H9 (cell line): ENCODE measurements around the gene MIOS. TPM values are rescaled to one million over a fixed set of nuclear protein-coding genes. Genes with fewer than 3 reads are reported as not detected.

ENCODE experiments used
- DNase-seq: peaks from one replicate; pipeline ENCODE4 v3.0.0-alpha.2; 2017
- H2AFZ ChIP-seq: one replicate; pipeline ENCODE4 v1.6.1; 2013; ENCODE audit warnings: mild to moderate bottlenecking, low read length, control low read depth, moderate library complexity
- H2AK5ac ChIP-seq: 2 replicates; pipeline ENCODE4 v1.6.1; 2013; ENCODE audit warnings: low read length, control low read depth, mixed read lengths; ENCODE audit not compliant: insufficient read length
- H2BK120ac ChIP-seq: one replicate; pipeline ENCODE4 v1.6.1; 2013; ENCODE audit warnings: low read depth, mild to moderate bottlenecking, low read length, control low read depth, inconsistent platforms; ENCODE audit not compliant: poor library complexity, severe bottlenecking
- H2BK12ac ChIP-seq: 2 replicates; pipeline ENCODE4 v1.6.1; 2013; ENCODE audit warnings: low read length, control low read depth, mixed read lengths, low read depth; ENCODE audit not compliant: insufficient read length
- H2BK15ac ChIP-seq: 2 replicates; pipeline ENCODE4 v1.6.1; 2013; ENCODE audit warnings: low read depth, low read length, control low read depth
- H2BK20ac ChIP-seq: one replicate; pipeline ENCODE4 v1.6.1; 2013; ENCODE audit warnings: low read depth, mild to moderate bottlenecking, low read length, control low read depth, inconsistent platforms; ENCODE audit not compliant: poor library complexity, severe bottlenecking
- H2BK5ac ChIP-seq: 2 replicates; pipeline ENCODE4 v1.6.1; 2013; ENCODE audit warnings: low read length, control low read depth, mixed read lengths; ENCODE audit not compliant: insufficient read length
- H3K14ac ChIP-seq: 2 replicates; pipeline ENCODE4 v1.6.1; 2013; ENCODE audit warnings: low read length, control low read depth; ENCODE audit not compliant: insufficient read depth
- H3K18ac ChIP-seq: 2 replicates; pipeline ENCODE4 v1.6.1; 2013; ENCODE audit warnings: low read depth, mild to moderate bottlenecking, mixed read lengths, low read length, control low read depth; ENCODE audit not compliant: insufficient read length
- H3K23ac ChIP-seq: 2 replicates; pipeline ENCODE4 v1.6.1; 2013; ENCODE audit warnings: low read length, control low read depth, mixed read lengths, low read depth; ENCODE audit not compliant: insufficient read length
- H3K23me2 ChIP-seq: 2 replicates; pipeline ENCODE4 v1.6.1; 2013; ENCODE audit warnings: low read depth, mild to moderate bottlenecking, mixed read lengths, low read length, control low read depth; ENCODE audit not compliant: insufficient read length, poor library complexity, severe bottlenecking
- H3K27ac ChIP-seq: 2 replicates; pipeline ENCODE4 v1.5.1; 2013; ENCODE audit warnings: low read length, control low read depth, mixed read lengths, low read depth; ENCODE audit not compliant: insufficient read length
- H3K27me3 ChIP-seq: 2 replicates; pipeline ENCODE4 v1.6.1; 2013; ENCODE audit warnings: low read length, control low read depth, inconsistent platforms; ENCODE audit not compliant: insufficient read depth
- H3K4ac ChIP-seq: 2 replicates; pipeline ENCODE4 v1.6.1; 2013; ENCODE audit warnings: low read depth, mild to moderate bottlenecking, control low read depth, inconsistent platforms, low read length, moderate library complexity
- H3K4me1 ChIP-seq: 2 replicates; pipeline ENCODE4 v1.6.1; 2013; ENCODE audit warnings: low read length, control low read depth, inconsistent platforms; ENCODE audit not compliant: insufficient read depth
- H3K4me2 ChIP-seq: 2 replicates; pipeline ENCODE4 v1.6.1; 2013; ENCODE audit warnings: low read length, control low read depth, mixed read lengths; ENCODE audit not compliant: insufficient read length, insufficient read depth
- H3K56ac ChIP-seq: 2 replicates; pipeline ENCODE4 v1.6.1; 2013; ENCODE audit warnings: low read depth, mild to moderate bottlenecking, mixed read lengths, low read length, control low read depth; ENCODE audit not compliant: insufficient read length
- H3K79me1 ChIP-seq: 2 replicates; pipeline ENCODE4 v1.6.1; 2013; ENCODE audit warnings: low read depth, mild to moderate bottlenecking, moderate library complexity, low read length, control low read depth, inconsistent platforms; ENCODE audit not compliant: insufficient read depth, poor library complexity, severe bottlenecking
- H3K79me2 ChIP-seq: 2 replicates; pipeline ENCODE4 v1.6.1; 2013; ENCODE audit warnings: low read length, control low read depth, inconsistent platforms; ENCODE audit not compliant: insufficient read depth
- H3K9ac ChIP-seq: 2 replicates; pipeline ENCODE4 v1.6.1; 2013; ENCODE audit warnings: low read length, control low read depth, mixed read lengths; ENCODE audit not compliant: insufficient read length; ENCODE audit errors: extremely low read depth
- H3K9me3 ChIP-seq: one replicate; pipeline ENCODE4 v1.6.1; 2013; ENCODE audit warnings: low read depth, low read length, inconsistent platforms; ENCODE audit not compliant: control insufficient read depth
- H3T11ph ChIP-seq: one replicate; pipeline ENCODE4 v1.6.1; 2013; ENCODE audit warnings: mild to moderate bottlenecking, low read length, control low read depth, inconsistent platforms
- H4K20me1 ChIP-seq: one replicate; pipeline ENCODE4 v1.6.1; 2013; ENCODE audit not compliant: control insufficient read depth, insufficient read length, insufficient read depth
- H4K5ac ChIP-seq: 2 replicates; pipeline ENCODE4 v1.6.1; 2013; ENCODE audit warnings: low read depth, mild to moderate bottlenecking, mixed read lengths, low read length, control low read depth; ENCODE audit not compliant: insufficient read length
- H4K8ac ChIP-seq: replicated peaks from 2 replicates; pipeline ENCODE4 v1.6.1; 2013; ENCODE audit warnings: low read length, control low read depth, mixed read lengths, low read depth; ENCODE audit not compliant: insufficient read length
- H4K91ac ChIP-seq: 2 replicates; pipeline ENCODE4 v1.6.1; 2013; ENCODE audit warnings: low read depth, mild to moderate bottlenecking, moderate library complexity, mixed read lengths, low read length, control low read depth; ENCODE audit not compliant: insufficient read length
- H3K27ac Mint-ChIP-seq, 3 experiments: 2 replicates in 2 of 3; 3 replicates in 1 of 3; pipeline ENCODE4 v1.8.0; 2020 to 2021; ENCODE audit warnings: mixed read lengths in 3 of 3, mild to moderate bottlenecking in 1 of 3, moderate library complexity in 1 of 3
- H3K27me3 Mint-ChIP-seq: 2 replicates; pipeline ENCODE4 v1.8.0; 2021; ENCODE audit warnings: low read depth, mild to moderate bottlenecking, moderate library complexity, mixed read lengths
- H3K36me3 Mint-ChIP-seq, 3 experiments: 2 replicates in 2 of 3; 3 replicates in 1 of 3; pipeline ENCODE4 v1.8.0; 2020 to 2021; ENCODE audit warnings: low read depth in 3 of 3, mixed read lengths in 3 of 3; ENCODE audit not compliant: insufficient read depth in 1 of 3
- H3K4me1 Mint-ChIP-seq, 2 experiments: 2 replicates each; pipeline ENCODE4 v1.8.0; 2020; ENCODE audit warnings: mixed read lengths in 2 of 2
- H3K4me3 Mint-ChIP-seq, 2 experiments: 2 replicates in 1 of 2; 3 replicates in 1 of 2; pipeline ENCODE4 v1.8.0; 2020 to 2021; ENCODE audit warnings: mild to moderate bottlenecking in 2 of 2, mixed read lengths in 2 of 2, moderate library complexity in 1 of 2
- H3K9me3 Mint-ChIP-seq, 2 experiments: 2 replicates in 1 of 2; 3 replicates in 1 of 2; pipeline ENCODE4 v1.8.0; 2020; ENCODE audit warnings: mild to moderate bottlenecking in 2 of 2, mixed read lengths in 2 of 2, moderate library complexity in 1 of 2
- CTCF ChIP-seq: fragments of 200-600 bp; sonication (generic); conservative IDR thresholded peaks from 3 replicates; pipeline ENCODE4 v1.8.0; 2021; ENCODE audit warnings: antibody characterized with exemption, mild to moderate bottlenecking
- WGBS: extraction: QIAGEN DNeasy Blood & Tissue Kit; methylation state at CpG from one replicate; pipeline ENCODE4 v1.1.7; 2013; ENCODE audit warnings: missing lambda C conversion rate, low lambda C conversion rate, mixed read lengths; ENCODE audit not compliant: insufficient read length; ENCODE audit errors: extremely low coverage; 5-methylcytosine and 5-hydroxymethylcytosine counted together
- total RNA-seq: library from RNA; stranded (reverse); gene quantifications from 2 replicates; pipeline ENCODE4 v1.2.1, GENCODE V29; 2021

MIOS gene
- total RNA-seq, 1 experiment from 2014 or later: 46.4 TPM

- Mint-ChIP-seq H3K4me3 (peak overlapping the region; percentile 96 to 99), H3K9me3 (peaks cover 0 to 9% of the 10 kb centered on the region in 2 experiments; a peak in 4 of 5 replicates), H3K27me3 (no peaks in the 10 kb centered on the region), H3K27ac (peak overlapping the region in 1 of 3 experiments; percentile 99; a peak in 2 of 7 replicates), H3K4me1 (peaks cover 20 to 27% of the 10 kb centered on the region in 2 experiments), H3K36me3 (peaks cover 5 to 21% (median 14%) of the 10 kb centered on the region in 3 experiments)
- H3K9ac ChIP-seq: no peak overlapping the region
- no peak overlapping the region for H4K8ac ChIP-seq
- TF ChIP-seq CTCF: no peak
- peaks cover 2% of the 10 kb centered on the region; the same call in 1 of the 2 replicates for H3K4me1 ChIP-seq
- H2BK5ac ChIP-seq: no peak overlapping the region
- H2BK15ac ChIP-seq: no peak overlapping the region
- no peaks in the 10 kb centered on the region for H3K9me3 ChIP-seq
- no peak overlapping the region for H3K56ac ChIP-seq
- H3K27me3 ChIP-seq: no peaks in the 10 kb centered on the region
- no peak overlapping the region for H2AFZ ChIP-seq
- H3K4me2 ChIP-seq: peak overlapping the region; percentile 66
- no peak overlapping the region for H2AK5ac ChIP-seq
- no peak for DNase-seq
- H4K91ac ChIP-seq: no peak overlapping the region
- H2BK120ac ChIP-seq: no peak overlapping the region
- no peak overlapping the region for H3K23ac ChIP-seq
- no peak overlapping the region for H3K4ac ChIP-seq
- H2BK12ac ChIP-seq: no peak overlapping the region
- H3T11ph ChIP-seq: no peak overlapping the region
- H4K20me1 ChIP-seq: no peaks in the 10 kb centered on the region
- H3K23me2 ChIP-seq: peaks cover 13% of the 10 kb centered on the region
- no CpG with 5 or more reads among the region's 6 CpGs for WGBS
- peaks cover 3% of the 10 kb centered on the region for H3K79me1 ChIP-seq
- H3K14ac ChIP-seq: no peak overlapping the region
- no peak overlapping the region for H2BK20ac ChIP-seq
- no peaks in the 10 kb centered on the region; the same call in 1 of the 2 replicates for H3K79me2 ChIP-seq
- H3K18ac ChIP-seq: no peak overlapping the region
- no peak overlapping the region for H4K5ac ChIP-seq
- H3K27ac ChIP-seq: no peak overlapping the region
These were observed 75.4 kb downstream of the MIOS start for GRCh38 chr7:7642081-7642480.
